GM13976 (cell line): Measurements from ENCODE around the gene CD80.

Experiments
- DNase-seq: peaks from one replicate; pipeline ENCODE4 v3.0.0; 2012; ENCODE audit warnings: low spot score
- CTCF ChIP-seq: IDR thresholded peaks from 2 replicates; pipeline ENCODE4 v1.5.1; 2012; ENCODE audit warnings: borderline replicate concordance, mild to moderate bottlenecking; ENCODE audit not compliant: insufficient read depth; ENCODE audit errors: extremely low read depth, missing control alignments, control extremely low read depth
- in situ Hi-C: fragments of 300-500 bp; cut with MboI; formaldehyde crosslinking; loops from one replicate; pipeline ENCODE4 v1.12.0; 2022; ENCODE audit warnings: low sequenced_read_pairs, mixed read lengths, inconsistent platforms; ENCODE audit not compliant: unreplicated experiment

CD80 gene

GRCh38 chr3:119560160-119560559 lies 746 bp upstream of the CD80 start:
- DNase-seq, result no peak
- TF ChIP-seq CTCF, result no peak
- in situ Hi-C loops, result loop anchor here (10.0 kb wide), 1 partner anchor 125 kb away; no protein-coding TSS in a partner anchor

- in situ Hi-C loops, result no loop called here
- TF ChIP-seq CTCF, result no peak
- DNase-seq, result no peak
Measured at GRCh38 chr3:119558626-119559317, 642 bp downstream of the CD80 start.

GRCh38 chr3:119557877-119558269 lies 1.5 kb downstream of the CD80 start:
- no peak for DNase-seq
- no peak for TF ChIP-seq CTCF
- in situ Hi-C loops, result no loop called here

- TF ChIP-seq CTCF, result no peak
- no peak for DNase-seq
- in situ Hi-C loops, result no loop called here
Measured at GRCh38 chr3:119557192-119557876, 2.1 kb downstream of the CD80 start.

GRCh38 chr3:119555929-119556328 lies 3.5 kb downstream of the CD80 start:
- in situ Hi-C loops, result no loop called here
- DNase-seq, result no peak
- no peak for TF ChIP-seq CTCF

- no peak for TF ChIP-seq CTCF
- in situ Hi-C loops, result no loop called here
- DNase-seq, result no peak
Measured at GRCh38 chr3:119555309-119555735, 4.1 kb downstream of the CD80 start.
